ENCODE measurements around the gene KDM4C.
"Not testable (repeated sequence)": the region's sequence is repeated elsewhere in the genome, so short reads cannot be mapped to it uniquely, and the experiment has no call there.

- not testable (repeated sequence) for TF ChIP-seq EZH2 (IDR thresholded peaks at IDR 0.05; ENCODE audit: borderline replicate concordance, low read length); CTCF (IDR thresholded peaks at IDR 0.05; ENCODE audit: low read length)
Observed at GRCh38 chr9:6806318-6806717, 48.5 kb downstream of the KDM4C start.
